H1 (cell line): ENCODE measurements around the gene CCDC40. TPM values are rescaled to one million over a fixed set of nuclear protein-coding genes. Genes with fewer than 3 reads are reported as not detected.

Source experiments
- CTCF ChIA-PET: fragments of 300-600 bp; sonication (Branson Sonifier 250); formaldehyde crosslinking; loops from one replicate; lab custom pipeline; 2021; ENCODE audit not compliant: partially characterized antibody; lab: Charles Lee
- POLR2A ChIA-PET: fragments of 300-600 bp; sonication (Branson Sonifier 250); formaldehyde crosslinking; loops from one replicate; lab custom pipeline; 2021; ENCODE audit warnings: inconsistent platforms; ENCODE audit not compliant: partially characterized antibody; lab: Charles Lee
- DNase-seq, 2 experiments: peaks; one replicate each; pipeline versions ENCODE4 v3.0.0 to v3.0.0-alpha.2; 2010 to 2022; ENCODE audit warnings: low spot score in 2 of 2, low read depth in 1 of 2, mixed read lengths in 1 of 2
- FAIRE-seq: peaks from 2 replicates; lab custom pipeline; 2011; peaks lifted over from hg19 to GRCh38; lab: Jason Lieb, UNC
- H2AFZ ChIP-seq: 2 replicates; pipeline ENCODE4 v1.8.1; 2012; ENCODE audit warnings: low read length, inconsistent platforms
- H2AK5ac ChIP-seq: 2 replicates; pipeline ENCODE4 v1.6.1; 2013; ENCODE audit warnings: low read depth, low read length
- H2BK120ac ChIP-seq: replicated peaks from 2 replicates; pipeline ENCODE3; 2013; ENCODE audit warnings: low read depth, low read length, inconsistent platforms
- H2BK12ac ChIP-seq: 2 replicates; pipeline ENCODE4 v1.6.1; 2013; ENCODE audit warnings: low read depth, low read length
- H2BK15ac ChIP-seq: 2 replicates; pipeline ENCODE4 v1.6.1; 2013; ENCODE audit warnings: low read length
- H2BK20ac ChIP-seq: 2 replicates; pipeline ENCODE4 v1.6.1; 2013; ENCODE audit warnings: low read length
- H2BK5ac ChIP-seq: 2 replicates; pipeline ENCODE4 v1.6.1; 2013; ENCODE audit warnings: low read depth, low read length
- H3K14ac ChIP-seq: 2 replicates; pipeline ENCODE4 v1.6.1; 2013; ENCODE audit warnings: inconsistent platforms; ENCODE audit not compliant: insufficient read length
- H3K18ac ChIP-seq: 2 replicates; pipeline ENCODE4 v1.6.1; 2013; ENCODE audit warnings: low read length; ENCODE audit errors: extremely low read depth
- H3K23ac ChIP-seq: 2 replicates; pipeline ENCODE4 v1.6.1; 2013; ENCODE audit warnings: inconsistent platforms; ENCODE audit not compliant: insufficient read length
- H3K23me2 ChIP-seq: 2 replicates; pipeline ENCODE4 v1.6.1; 2013; ENCODE audit warnings: low read depth, low read length
- H3K27ac ChIP-seq: 2 replicates; pipeline ENCODE4 v1.6.1; 2011; ENCODE audit warnings: low read depth, low read length, inconsistent platforms
- H3K27me3 ChIP-seq, 4 experiments: replicated peaks in 1 of 4; 1 replicate in 1 of 4; 2 replicates in 3 of 4; pipeline versions ENCODE4 v1.6.1 to v1.8.1; 2011 to 2013; ENCODE audit warnings: low read length in 3 of 4, mild to moderate bottlenecking in 3 of 4, inconsistent platforms in 2 of 4, mixed read lengths in 2 of 4, moderate library complexity in 1 of 4; ENCODE audit not compliant: control insufficient read depth in 3 of 4, insufficient read depth in 3 of 4; ENCODE audit errors: extremely low read depth in 1 of 4
- H3K36me3 ChIP-seq, 4 experiments: 2 replicates each; pipeline versions ENCODE4 v1.6.1 to v1.8.1; 2011 to 2013; ENCODE audit warnings: mild to moderate bottlenecking in 4 of 4, low read length in 3 of 4, moderate library complexity in 2 of 4, control low read depth in 1 of 4, inconsistent platforms in 1 of 4; ENCODE audit not compliant: insufficient read depth in 4 of 4, control insufficient read depth in 2 of 4
- H3K4ac ChIP-seq: replicated peaks from 2 replicates; pipeline ENCODE3; 2013; ENCODE audit warnings: low read length, low read depth, mixed read lengths, inconsistent platforms; ENCODE audit not compliant: insufficient read length
- H3K4me1 ChIP-seq, 4 experiments: replicated peaks in 1 of 4; 1 replicate in 1 of 4; 2 replicates in 3 of 4; pipeline versions ENCODE4 v1.6.1 to v1.8.1; 2011 to 2013; ENCODE audit warnings: low read length in 3 of 4, inconsistent platforms in 2 of 4, mixed read lengths in 1 of 4; ENCODE audit not compliant: insufficient read depth in 4 of 4, control insufficient read depth in 3 of 4
- H3K4me2 ChIP-seq, 2 experiments: 2 replicates each; pipeline versions ENCODE4 v1.6.1 to v1.8.1; 2011 to 2013; ENCODE audit warnings: low read depth in 2 of 2, low read length in 2 of 2, control low read depth in 1 of 2, inconsistent platforms in 1 of 2, mild to moderate bottlenecking in 1 of 2; ENCODE audit not compliant: insufficient read depth in 1 of 2
- H3K4me3 ChIP-seq, 4 experiments: fragments of 200-600, 300-600 bp in 1 of 4; sonication (generic), shearing (Covaris generic), sonication (Bioruptor Twin) in 1 of 4; 2 replicates each; pipeline versions ENCODE4 v1.5.1 to v1.8.1; 2011 to 2016; ENCODE audit warnings: low read length in 4 of 4, low read depth in 3 of 4, control low read depth in 2 of 4, inconsistent platforms in 2 of 4, mild to moderate bottlenecking in 2 of 4, mixed read lengths in 1 of 4, moderate library complexity in 1 of 4; ENCODE audit not compliant: insufficient read depth in 2 of 4; ENCODE audit errors: extremely low read depth in 1 of 4
- H3K56ac ChIP-seq: replicated peaks from 2 replicates; pipeline ENCODE3; 2013; ENCODE audit warnings: low read depth, mild to moderate bottlenecking, mixed read lengths, low read length, inconsistent platforms; ENCODE audit not compliant: insufficient read length
- H3K79me1 ChIP-seq: 2 replicates; pipeline ENCODE4 v1.6.1; 2013; ENCODE audit warnings: low read depth, low read length, control low read depth
- H3K79me2 ChIP-seq, 2 experiments: 2 replicates each; pipeline versions ENCODE4 v1.6.1 to v1.8.1; 2012 to 2013; ENCODE audit warnings: low read length in 2 of 2, mild to moderate bottlenecking in 2 of 2, inconsistent platforms in 1 of 2; ENCODE audit not compliant: insufficient read depth in 2 of 2, control insufficient read depth in 1 of 2
- H3K9ac ChIP-seq, 4 experiments: replicated peaks in 1 of 4; 1 replicate in 1 of 4; 2 replicates in 3 of 4; pipeline versions ENCODE4 v1.6.1 to v1.8.1; 2011 to 2013; ENCODE audit warnings: low read depth in 3 of 4, low read length in 3 of 4, control low read depth in 2 of 4, mild to moderate bottlenecking in 2 of 4, moderate library complexity in 2 of 4, inconsistent platforms in 1 of 4; ENCODE audit errors: extremely low read depth in 1 of 4
- H3K9me3 ChIP-seq, 2 experiments: 2 replicates each; pipeline versions ENCODE4 v1.6.1 to v1.8.1; 2012 to 2013; ENCODE audit warnings: mild to moderate bottlenecking in 2 of 2, moderate library complexity in 2 of 2, control low read depth in 1 of 2, inconsistent platforms in 1 of 2, low read depth in 1 of 2, low read length in 1 of 2, mixed read lengths in 1 of 2; ENCODE audit not compliant: insufficient read depth in 2 of 2
- H4K20me1 ChIP-seq, 2 experiments: replicated peaks in 1 of 2; 2 replicates each; pipeline versions ENCODE3 to v1.8.1; 2011 to 2013; ENCODE audit warnings: inconsistent platforms in 2 of 2, low read length in 2 of 2, mild to moderate bottlenecking in 1 of 2; ENCODE audit not compliant: insufficient read depth in 2 of 2, control insufficient read depth in 1 of 2
- H4K5ac ChIP-seq: 2 replicates; pipeline ENCODE4 v1.6.1; 2013; ENCODE audit warnings: low read length, low read depth, mixed read lengths, inconsistent platforms; ENCODE audit not compliant: insufficient read length
- H4K8ac ChIP-seq: 2 replicates; pipeline ENCODE4 v1.8.0; 2013; ENCODE audit warnings: mild to moderate bottlenecking, moderate library complexity, low read length, inconsistent platforms; ENCODE audit not compliant: insufficient read depth; ENCODE audit errors: extremely low read depth
- H4K91ac ChIP-seq: replicated peaks from 2 replicates; pipeline ENCODE3; 2013; ENCODE audit warnings: low read length, mixed read lengths, inconsistent platforms; ENCODE audit not compliant: insufficient read length
- BRCA1 ChIP-seq: IDR thresholded peaks from 2 replicates; pipeline ENCODE4 v1.6.1; 2012; ENCODE audit warnings: low read depth, low read length, improper control_type of control experiment
- CBX5 ChIP-seq: fragments of 300-800, 300-1000 bp; sonication (generic); IDR thresholded peaks from 2 replicates; pipeline ENCODE4 v1.7.1; 2016; ENCODE audit warnings: antibody characterized with exemption, low read length, low read depth
- TCF12 ChIP-seq: IDR thresholded peaks from 2 replicates; pipeline ENCODE4 v1.6.1; 2011; ENCODE audit warnings: low read depth, mild to moderate bottlenecking, low read length
- WGBS, 2 experiments: shearing (Covaris generic) in 1 of 2; methylation state at CpG; one replicate each; pipeline versions ENCODE4 v1.1.6 to v1.1.7; 2013 to 2015; ENCODE audit warnings: low lambda C conversion rate in 2 of 2, mixed read lengths in 2 of 2, inconsistent platforms in 1 of 2, low coverage in 1 of 2, missing lambda C conversion rate in 1 of 2; ENCODE audit not compliant: insufficient replicate concordance in 2 of 2, insufficient coverage in 1 of 2, insufficient read length in 1 of 2; ENCODE audit errors: extremely low coverage in 1 of 2, missing lambda C conversion rate in 1 of 2; 5-methylcytosine and 5-hydroxymethylcytosine counted together
- polyA plus RNA-seq, 7 experiments: library from polyadenylated mRNA; depleted of rRNA in 3 of 7; stranded (reverse) in 5 of 7; unstranded in 2 of 7; fragments of >200 nt in 5 of 7; fragments of 200-250 nt in 2 of 7; gene quantifications; 1 replicate in 5 of 7; 2 replicates in 1 of 7; 4 replicates in 1 of 7; pipeline versions ENCODE4 v1.2.1 to v1.2.3, GENCODE V29; 2011 to 2013; ENCODE audit warnings: missing spikeins in 2 of 7, mixed read lengths in 2 of 7
- total RNA-seq: library from RNA; stranded (reverse); fragmentation: NEBNext Ultra II Directional; extraction: Animal tissue kit (Norgen Biotek cat#: 25700); gene quantifications from 2 replicates; pipeline ENCODE4 v1.2.1, GENCODE V29; 2021

The CCDC40 gene
- total and polyA plus RNA-seq, 2 of the 8 experiments (the other 6 are each of a cell fraction or from before 2014, with no cell fraction given): 4.1 to 11.5 TPM

- H2BK12ac ChIP-seq: no peak overlapping the region
- H3K18ac ChIP-seq: no peak overlapping the region
- H2BK120ac ChIP-seq: no peak overlapping the region
- FAIRE-seq (no peak), DNase-seq (no peak)
- H2BK5ac ChIP-seq: no peak overlapping the region
- H2BK15ac ChIP-seq: no peak overlapping the region
- no peaks in the 10 kb centered on the region for H3K79me2 ChIP-seq
- ChIA-PET POLR2A (interaction anchor here (1.8 to 2.1 kb wide), 2 partner anchors 11 to 27 kb away, joined by 3 to 4 read pairs; no protein-coding TSS in a partner anchor), CTCF (no interaction called here)
- no peaks in the 10 kb centered on the region for H3K79me1 ChIP-seq
- H3K36me3 ChIP-seq: no peaks in the 10 kb centered on the region
- H3K27me3 ChIP-seq: no peaks in the 10 kb centered on the region
- H3K4me2 ChIP-seq: no peak overlapping the region
- H4K20me1 ChIP-seq: no peaks in the 10 kb centered on the region
- H3K9ac ChIP-seq: no peak overlapping the region
- peaks cover 3 to 11% (median 6%) of the 10 kb centered on the region in 4 experiments; a peak in 6 of 7 replicates for H3K4me1 ChIP-seq
- 92% methylated on average over 12 of the region's 12 CpGs; no CpG with 5 or more reads in 1 of the 2 experiments for WGBS, 2 experiments
- no peak overlapping the region for H4K91ac ChIP-seq
- no peaks in the 10 kb centered on the region for H3K23me2 ChIP-seq
- H3K56ac ChIP-seq: no peak overlapping the region
- H3K23ac ChIP-seq: no peak overlapping the region
- no peak overlapping the region for H2AFZ ChIP-seq
- TF ChIP-seq CBX5: no peak
- no peak for TF ChIP-seq BRCA1
- no peak for TF ChIP-seq TCF12
- no peak overlapping the region for H2BK20ac ChIP-seq
- no peak overlapping the region for H4K8ac ChIP-seq
- no peak overlapping the region for H3K27ac ChIP-seq
- no peak overlapping the region for H4K5ac ChIP-seq
- H3K4me3 ChIP-seq: no peak overlapping the region
- H3K4ac ChIP-seq: no peak overlapping the region
- no peak overlapping the region for H2AK5ac ChIP-seq
- H3K9me3 ChIP-seq: no peaks in the 10 kb centered on the region
- no peak overlapping the region for H3K14ac ChIP-seq
Observed at GRCh38 chr17:80061421-80061820, 25.0 kb downstream of the CCDC40 start.
